KMS-11 (cell line): ENCODE results near the gene GBX1.

Experiments used
- H2AFZ ChIP-seq: fragments of 200-600 bp; sonication (generic); 2 replicates; pipeline ENCODE4 v1.6.1; 2016; ENCODE audit warnings: antibody characterized with exemption, mixed run types, low read depth
- H3K27ac ChIP-seq: fragments of 200-600 bp; sonication (generic); 2 replicates; pipeline ENCODE4 v1.6.1; 2016; ENCODE audit warnings: mild to moderate bottlenecking, mixed run types
- H3K27me3 ChIP-seq: fragments of 200-600 bp; sonication (generic); 2 replicates; pipeline ENCODE4 v1.6.1; 2017; ENCODE audit warnings: mild to moderate bottlenecking, low read depth, mixed run types, moderate library complexity; ENCODE audit not compliant: insufficient read depth
- H3K36me3 ChIP-seq: fragments of 200-600 bp; sonication (generic); 2 replicates; pipeline ENCODE4 v1.6.1; 2017; ENCODE audit warnings: mild to moderate bottlenecking, mixed run types; ENCODE audit not compliant: insufficient read depth
- H3K4me1 ChIP-seq: fragments of 200-600 bp; sonication (generic); 2 replicates; pipeline ENCODE4 v1.6.1; 2016; ENCODE audit warnings: mild to moderate bottlenecking, low read depth, mixed run types; ENCODE audit not compliant: poor library complexity, severe bottlenecking
- H3K4me2 ChIP-seq: fragments of 200-600 bp; sonication (generic); 2 replicates; pipeline ENCODE4 v1.7.0; 2016; ENCODE audit warnings: mild to moderate bottlenecking, mixed run types
- H3K4me3 ChIP-seq: fragments of 200-600 bp; sonication (generic); IDR thresholded peaks from 2 replicates; pipeline ENCODE4 v1.6.1; 2017; ENCODE audit warnings: low read depth, low read length, mixed read lengths; ENCODE audit not compliant: insufficient read depth
- H3K79me2 ChIP-seq: fragments of 200-600 bp; sonication (generic); 2 replicates; pipeline ENCODE4 v1.6.1; 2016; ENCODE audit warnings: low read depth, mixed run types; ENCODE audit not compliant: insufficient read depth
- H3K9ac ChIP-seq: fragments of 200-600 bp; sonication (generic); 2 replicates; pipeline ENCODE4 v1.6.1; 2016; ENCODE audit warnings: mild to moderate bottlenecking, mixed run types
- H4K20me1 ChIP-seq: fragments of 200-600 bp; sonication (generic); 2 replicates; pipeline ENCODE4 v1.6.1; 2016; ENCODE audit warnings: mild to moderate bottlenecking, mixed run types; ENCODE audit not compliant: insufficient read depth
- TF ChIP-seq, protein P1 (sequence below): fragments of 200-600 bp; sonication (generic); conservative IDR thresholded peaks from 2 replicates; pipeline ENCODE4 v1.6.1; 2017; ENCODE audit warnings: low read depth, mild to moderate bottlenecking, antibody characterized with exemption, low read length, moderate library complexity, mixed read lengths

The GBX1 gene

DNA sequence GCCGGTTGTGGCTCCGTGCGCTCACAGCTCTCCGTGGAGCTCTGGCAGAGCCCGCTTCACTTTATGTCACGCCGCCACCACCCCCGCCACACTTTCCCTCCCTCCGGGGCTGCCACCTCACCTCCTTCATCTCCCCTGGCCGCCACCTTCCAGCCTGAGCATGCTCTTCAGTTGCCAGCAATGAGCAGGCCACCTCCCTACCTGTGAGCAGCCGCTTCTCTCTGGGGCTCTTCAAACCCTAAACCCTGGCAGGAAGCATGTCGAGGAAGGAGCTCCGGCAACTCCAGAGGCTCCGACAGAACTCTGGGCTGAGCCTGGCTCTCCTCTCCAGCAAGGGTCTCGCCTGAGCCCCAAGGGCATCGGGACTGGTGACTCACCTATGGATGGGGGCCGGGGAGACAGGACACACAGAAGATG is 36.7 kb downstream of the GBX1 start:
- no peak overlapping the region for H3K9ac ChIP-seq
- no peak overlapping the region for H3K27ac ChIP-seq
- H3K36me3 ChIP-seq: no peaks in the 10 kb centered on the region; the same call in 1 of the 2 replicates
- TF ChIP-seq, protein P1, sequence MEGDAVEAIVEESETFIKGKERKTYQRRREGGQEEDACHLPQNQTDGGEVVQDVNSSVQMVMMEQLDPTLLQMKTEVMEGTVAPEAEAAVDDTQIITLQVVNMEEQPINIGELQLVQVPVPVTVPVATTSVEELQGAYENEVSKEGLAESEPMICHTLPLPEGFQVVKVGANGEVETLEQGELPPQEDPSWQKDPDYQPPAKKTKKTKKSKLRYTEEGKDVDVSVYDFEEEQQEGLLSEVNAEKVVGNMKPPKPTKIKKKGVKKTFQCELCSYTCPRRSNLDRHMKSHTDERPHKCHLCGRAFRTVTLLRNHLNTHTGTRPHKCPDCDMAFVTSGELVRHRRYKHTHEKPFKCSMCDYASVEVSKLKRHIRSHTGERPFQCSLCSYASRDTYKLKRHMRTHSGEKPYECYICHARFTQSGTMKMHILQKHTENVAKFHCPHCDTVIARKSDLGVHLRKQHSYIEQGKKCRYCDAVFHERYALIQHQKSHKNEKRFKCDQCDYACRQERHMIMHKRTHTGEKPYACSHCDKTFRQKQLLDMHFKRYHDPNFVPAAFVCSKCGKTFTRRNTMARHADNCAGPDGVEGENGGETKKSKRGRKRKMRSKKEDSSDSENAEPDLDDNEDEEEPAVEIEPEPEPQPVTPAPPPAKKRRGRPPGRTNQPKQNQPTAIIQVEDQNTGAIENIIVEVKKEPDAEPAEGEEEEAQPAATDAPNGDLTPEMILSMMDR: no peak
- no peaks in the 10 kb centered on the region for H3K79me2 ChIP-seq
- peaks cover 14% of the 10 kb centered on the region for H3K4me1 ChIP-seq
- H2AFZ ChIP-seq: no peak overlapping the region
- H3K27me3 ChIP-seq: no peaks in the 10 kb centered on the region
- H3K4me3 ChIP-seq: no peak overlapping the region
- H4K20me1 ChIP-seq: no peaks in the 10 kb centered on the region
- H3K4me2 ChIP-seq: no peak overlapping the region

DNA sequence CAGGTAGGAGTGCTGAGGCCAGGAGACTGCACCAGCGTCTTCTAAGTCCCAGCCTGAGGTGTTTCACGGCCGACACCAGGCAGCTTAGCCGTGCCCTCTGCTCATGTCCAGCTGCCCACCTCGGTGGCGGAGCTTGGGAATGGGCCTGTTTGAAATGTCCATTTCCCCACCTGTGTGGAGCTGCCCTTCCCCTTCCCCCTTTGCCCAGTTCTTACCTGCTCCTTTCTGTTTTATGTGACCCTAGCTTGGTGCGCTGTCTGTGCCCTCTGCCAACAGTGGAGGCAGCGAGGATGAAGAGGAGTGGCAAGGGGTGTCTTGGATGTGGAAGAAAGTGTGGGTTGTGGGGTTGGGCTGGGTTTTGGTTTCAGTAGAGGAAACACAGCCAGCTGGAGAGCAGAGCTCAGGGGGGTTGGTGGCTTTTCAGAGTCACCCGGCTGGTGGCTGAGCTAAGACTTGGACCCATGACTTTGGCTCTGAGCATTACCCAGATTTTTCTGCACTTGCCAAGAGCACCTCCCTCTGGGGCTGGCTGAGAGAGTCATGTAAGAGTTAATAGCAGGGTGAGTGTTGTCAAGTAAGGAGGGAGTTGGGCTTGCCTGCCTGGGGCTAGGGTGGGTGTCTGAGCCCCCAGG is 37.4 kb downstream of the GBX1 start:
- no peaks in the 10 kb centered on the region for H4K20me1 ChIP-seq
- H3K27ac ChIP-seq: no peak overlapping the region
- no peak overlapping the region for H3K9ac ChIP-seq
- no peaks in the 10 kb centered on the region; the same call in 1 of the 2 replicates for H3K36me3 ChIP-seq
- TF ChIP-seq, protein P1: no peak
- no peaks in the 10 kb centered on the region for H3K27me3 ChIP-seq
- H2AFZ ChIP-seq: no peak overlapping the region
- no peak overlapping the region for H3K4me3 ChIP-seq
- H3K4me2 ChIP-seq: no peak overlapping the region; the same call in 1 of the 2 replicates
- H3K79me2 ChIP-seq: no peaks in the 10 kb centered on the region
- peaks cover 14% of the 10 kb centered on the region for H3K4me1 ChIP-seq

DNA sequence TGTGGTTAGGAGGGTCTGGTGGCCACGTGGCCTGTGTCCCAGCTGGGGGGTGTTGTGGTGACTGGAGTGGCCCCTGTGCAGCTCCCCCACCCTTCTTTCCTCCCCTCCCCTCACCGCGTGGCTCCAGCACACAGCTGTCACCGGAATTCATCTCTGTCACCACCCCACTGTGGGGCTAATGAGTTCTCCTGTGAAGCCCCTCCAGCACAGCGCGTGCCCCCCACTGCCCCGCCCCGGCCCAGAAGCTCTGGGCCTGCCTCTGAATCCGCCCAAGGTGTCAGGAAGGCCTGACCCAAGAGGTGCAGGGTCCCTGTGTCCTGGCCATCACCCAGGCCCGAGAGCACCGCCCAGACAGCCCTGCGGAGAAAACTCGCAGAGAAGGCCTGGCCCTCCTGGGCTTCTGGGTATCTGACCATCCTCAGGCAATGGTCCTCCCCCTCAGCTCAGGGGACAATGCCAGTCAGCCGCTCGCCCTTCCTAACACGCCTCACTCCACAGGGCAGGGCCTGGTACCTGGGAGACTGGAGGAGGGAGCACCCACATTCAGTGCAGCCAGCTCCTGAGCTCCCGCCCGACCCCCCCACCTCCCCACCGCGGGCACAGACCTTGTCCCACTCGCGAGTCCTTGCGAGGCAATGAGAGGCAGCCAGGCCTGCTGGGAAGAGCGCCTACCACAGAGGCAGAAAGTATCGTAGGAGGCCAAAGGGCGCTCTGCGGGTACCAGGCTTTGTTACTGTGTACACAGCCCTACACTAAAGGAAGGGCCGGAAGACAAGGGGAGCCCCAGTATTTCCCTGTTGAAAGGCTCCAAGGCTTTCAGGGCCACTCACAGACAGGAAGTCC is 38.2 kb downstream of the GBX1 start:
- Histone ChIP-seq H3K9ac (no peak overlapping the region), H3K4me2 (no peak overlapping the region; the same call in 1 of the 2 replicates), H3K79me2 (no peaks in the 10 kb centered on the region), H3K27me3 (no peaks in the 10 kb centered on the region), H3K27ac (no peak overlapping the region), H2AFZ (no peak overlapping the region), H3K4me3 (no peak overlapping the region), H3K36me3 (no peaks in the 10 kb centered on the region; the same call in 1 of the 2 replicates), H3K4me1 (peaks cover 14% of the 10 kb centered on the region), H4K20me1 (no peaks in the 10 kb centered on the region)
- TF ChIP-seq, protein P1: no peak

DNA sequence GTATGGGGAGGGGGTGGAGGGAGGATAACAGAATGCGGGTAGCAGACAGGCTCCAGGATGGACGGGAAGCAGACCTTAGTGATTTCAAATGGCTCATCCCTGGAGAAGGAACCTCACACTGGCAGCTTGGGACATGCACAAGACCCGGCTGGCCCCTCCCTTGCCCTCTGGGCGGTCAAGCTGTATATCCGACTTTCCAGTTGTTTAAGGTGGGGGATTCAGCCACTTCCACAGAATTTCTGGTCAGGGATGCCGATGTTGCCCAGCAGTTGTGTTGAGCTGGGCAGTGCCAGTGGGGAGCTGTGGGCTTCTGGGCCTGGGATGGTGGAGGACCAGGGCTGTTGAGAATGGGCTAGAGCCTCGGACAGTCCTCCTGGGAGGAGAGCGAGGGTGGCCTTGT is 38.8 kb downstream of the GBX1 start:
- H3K4me3 ChIP-seq: no peak overlapping the region
- peaks cover 4% of the 10 kb centered on the region; the same call in 1 of the 2 replicates for H3K36me3 ChIP-seq

More for the DNA sequence above, 38.8 kb downstream of the GBX1 start:
- H3K27me3 ChIP-seq: no peaks in the 10 kb centered on the region
- peaks cover 14% of the 10 kb centered on the region for H3K4me1 ChIP-seq
- H3K27ac ChIP-seq: no peak overlapping the region
- no peaks in the 10 kb centered on the region for H4K20me1 ChIP-seq
- no peak overlapping the region for H3K4me2 ChIP-seq
- H3K9ac ChIP-seq: no peak overlapping the region
- H3K79me2 ChIP-seq: no peaks in the 10 kb centered on the region
- TF ChIP-seq, protein P1: no peak
- no peak overlapping the region for H2AFZ ChIP-seq
